ENCODE measurements around the gene COPS2. TPM values are rescaled to one million over a fixed set of nuclear protein-coding genes. Genes with fewer than 3 reads are reported as not detected.
"Not testable (repeated sequence)": the region's sequence is repeated elsewhere in the genome, so short reads cannot be mapped to it uniquely, and the experiment has no call there.

The COPS2 gene
- total RNA-seq, 1 donor from 2014 or later = 32.9 TPM

DNA sequence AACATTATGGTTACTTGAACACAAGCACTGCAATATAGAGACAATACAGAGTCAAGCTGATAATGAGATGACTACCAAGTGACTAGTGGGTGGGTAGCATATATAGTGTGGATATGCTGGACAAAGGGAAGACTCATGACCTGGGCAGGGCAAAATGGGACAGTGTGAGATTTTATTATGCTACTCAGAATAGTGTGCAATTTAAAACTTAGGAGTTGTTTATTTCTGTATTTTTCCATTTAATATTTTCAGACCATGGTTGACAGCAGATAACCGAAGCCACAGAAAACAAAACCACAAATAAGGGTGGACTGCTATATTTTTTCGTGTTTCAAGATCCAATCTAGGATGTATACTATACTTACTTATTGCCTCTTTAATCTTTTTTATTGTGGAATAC lies 34.2 kb upstream of the COPS2 start:
- no peak for TF ChIP-seq CTCF (IDR thresholded peaks at IDR 0.05; ENCODE audit: insufficient read depth, low read length, severe bottlenecking)
- no peaks in the 10 kb centered on the region for H3K27me3 ChIP-seq (ENCODE audit: control insufficient read depth, insufficient read depth, low read length)
- FAIRE-seq = no peak
- no peak for DNase-seq (ENCODE audit: low read depth)
- no peak overlapping the region for H3K4me3 ChIP-seq (ENCODE audit: low read depth, low read length)
- no peaks in the 10 kb centered on the region for H3K36me3 ChIP-seq (ENCODE audit: control insufficient read depth, insufficient read depth, low read length)

- Histone ChIP-seq H3K27me3 (ENCODE audit: control insufficient read depth, insufficient read depth, low read length) (no peaks in the 10 kb centered on the region), H3K36me3 (ENCODE audit: control insufficient read depth, insufficient read depth, low read length) (no peaks in the 10 kb centered on the region), H3K4me3 (ENCODE audit: low read depth, low read length) (no peak overlapping the region)
- no peak for TF ChIP-seq CTCF (IDR thresholded peaks at IDR 0.05; ENCODE audit: insufficient read depth, low read length, severe bottlenecking)
- DNase-seq (ENCODE audit: low read depth) (no peak), FAIRE-seq (no peak)
Measured at GRCh38 chr15:49188933-49189332, 33.5 kb upstream of the COPS2 start.

DNA sequence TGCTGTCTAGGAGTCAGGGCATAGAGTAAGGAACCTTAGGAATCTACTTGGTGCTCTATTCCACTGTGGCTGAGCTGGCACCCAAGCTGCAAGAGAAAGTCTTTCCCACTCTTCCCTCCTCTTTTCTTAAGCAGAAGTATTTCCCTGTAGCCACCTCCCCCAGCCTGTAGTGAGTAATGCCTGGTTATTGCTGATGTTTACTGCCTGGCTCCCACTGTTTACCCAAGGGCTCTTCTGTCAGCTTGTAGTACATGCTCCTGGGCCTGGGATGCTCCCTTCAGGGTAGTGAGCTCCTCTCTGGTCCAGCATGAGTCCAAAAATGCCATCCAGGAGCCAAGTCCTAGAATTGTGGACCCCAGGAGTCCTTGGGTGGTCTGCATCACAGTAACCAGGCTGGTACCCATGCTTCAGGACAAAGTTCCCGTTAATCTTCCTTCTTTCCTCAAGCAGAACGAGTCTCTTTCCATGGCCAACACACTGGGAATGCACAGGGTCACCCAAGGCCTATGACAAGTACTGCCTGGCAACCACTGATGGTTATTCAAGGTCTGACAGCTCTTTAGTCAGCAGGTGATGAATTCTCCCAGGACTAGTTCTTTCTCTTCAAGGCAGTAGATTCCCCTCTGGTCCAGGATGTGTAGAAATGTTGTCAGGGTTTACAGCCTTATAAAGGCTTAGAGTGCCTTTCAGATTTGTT lies 32.3 kb upstream of the COPS2 start:
- H3K4me3 ChIP-seq (ENCODE audit: low read depth, low read length) = no peak overlapping the region
- DNase-seq (ENCODE audit: low read depth) = no peak
- no peaks in the 10 kb centered on the region for H3K36me3 ChIP-seq (ENCODE audit: control insufficient read depth, insufficient read depth, low read length)
- no peaks in the 10 kb centered on the region for H3K27me3 ChIP-seq (ENCODE audit: control insufficient read depth, insufficient read depth, low read length)
- TF ChIP-seq CTCF (IDR thresholded peaks at IDR 0.05; ENCODE audit: insufficient read depth, low read length, severe bottlenecking) = no peak
- FAIRE-seq = peak; percentile 36

DNA sequence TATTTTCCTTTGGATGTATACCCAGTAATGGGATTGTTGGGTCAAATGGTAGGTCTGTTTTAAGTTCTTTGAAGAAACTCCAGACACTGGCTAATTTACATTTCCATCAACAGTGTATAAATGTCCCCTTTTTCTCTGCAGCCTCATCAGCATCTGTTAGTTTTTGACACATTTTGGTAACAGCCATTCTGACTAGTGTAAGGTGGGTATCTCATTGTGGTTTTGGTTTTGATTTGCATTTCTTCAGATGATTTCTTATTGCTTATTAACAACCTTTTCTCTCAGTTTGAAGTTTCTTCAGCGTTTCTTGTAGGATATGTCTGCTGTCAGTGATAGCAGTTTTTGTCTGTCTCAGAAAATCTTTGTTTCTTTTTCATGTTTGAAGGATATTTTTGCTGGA lies 30.1 kb upstream of the COPS2 start:
- FAIRE-seq (no peak), DNase-seq (ENCODE audit: low read depth) (no peak)
- H3K4me3 ChIP-seq (ENCODE audit: low read depth, low read length) = no peak overlapping the region
- no peak for TF ChIP-seq CTCF (IDR thresholded peaks at IDR 0.05; ENCODE audit: insufficient read depth, low read length, severe bottlenecking)
- H3K36me3 ChIP-seq (ENCODE audit: control insufficient read depth, insufficient read depth, low read length) = no peaks in the 10 kb centered on the region
- H3K27me3 ChIP-seq (ENCODE audit: control insufficient read depth, insufficient read depth, low read length) = no peaks in the 10 kb centered on the region

DNA sequence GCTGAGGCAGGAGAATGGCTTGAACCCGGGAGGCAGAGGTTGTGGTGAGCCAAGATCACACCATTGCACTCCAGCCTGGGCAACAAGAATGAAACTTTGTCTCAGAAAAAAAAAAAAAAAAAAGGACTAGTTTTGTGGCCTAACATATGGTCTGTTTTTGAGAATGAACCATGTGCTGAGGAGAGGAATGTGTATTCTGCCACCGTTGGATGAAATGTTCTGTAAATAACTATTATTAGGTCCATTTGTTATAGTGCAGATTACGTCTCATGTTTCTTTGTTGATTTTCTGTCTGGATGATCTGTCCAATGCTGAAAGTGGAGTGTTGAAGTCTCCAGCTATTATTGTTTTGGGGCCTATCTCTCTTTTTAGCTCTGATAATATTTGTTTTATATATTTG lies 28.3 kb upstream of the COPS2 start:
- not testable (repeated sequence) for DNase-seq (ENCODE audit: low read depth); H3K4me3 ChIP-seq (ENCODE audit: low read depth, low read length); H3K36me3 ChIP-seq (ENCODE audit: control insufficient read depth, insufficient read depth, low read length); H3K27me3 ChIP-seq (ENCODE audit: control insufficient read depth, insufficient read depth, low read length); FAIRE-seq

DNA sequence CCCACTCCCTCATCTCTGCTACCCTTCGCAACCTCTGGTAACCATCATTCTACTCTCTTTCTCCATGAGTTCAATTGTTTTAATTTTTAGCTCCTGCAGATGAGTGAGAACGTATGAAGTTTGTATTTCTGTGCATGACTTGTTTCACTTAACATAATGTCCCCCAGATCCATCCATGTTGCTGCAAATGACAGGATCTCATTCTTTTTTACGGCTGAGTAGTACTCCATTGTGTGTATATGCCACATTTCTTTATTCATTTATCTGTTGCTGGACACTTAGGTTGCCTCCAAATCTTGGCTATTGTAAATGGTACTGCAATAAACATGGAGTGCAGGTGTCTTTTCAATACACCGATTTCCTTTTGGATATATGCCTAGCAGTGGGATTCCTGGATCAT lies 26.7 kb upstream of the COPS2 start:
- H3K36me3 ChIP-seq (ENCODE audit: control insufficient read depth, insufficient read depth, low read length) = peaks cover 2% of the 10 kb centered on the region
- DNase-seq (ENCODE audit: low read depth) (no peak), FAIRE-seq (no peak)
- H3K4me3 ChIP-seq (ENCODE audit: low read depth, low read length) = no peak overlapping the region
- H3K27me3 ChIP-seq (ENCODE audit: control insufficient read depth, insufficient read depth, low read length) = no peaks in the 10 kb centered on the region
- no peak for TF ChIP-seq CTCF (IDR thresholded peaks at IDR 0.05; ENCODE audit: insufficient read depth, low read length, severe bottlenecking)

Measured in bronchial epithelial cell (primary cell).